GM21423 (cell line): ENCODE measurements around the gene GALNT2.

Experiments
- ATAC-seq: cut with Tn5 transposase; IDR thresholded peaks from one replicate; pipeline ENCODE4 v1.9.1; 2021; ENCODE audit warnings: mild to moderate bottlenecking, moderate library complexity; ENCODE audit not compliant: unreplicated experiment

Gene GALNT2

DNA sequence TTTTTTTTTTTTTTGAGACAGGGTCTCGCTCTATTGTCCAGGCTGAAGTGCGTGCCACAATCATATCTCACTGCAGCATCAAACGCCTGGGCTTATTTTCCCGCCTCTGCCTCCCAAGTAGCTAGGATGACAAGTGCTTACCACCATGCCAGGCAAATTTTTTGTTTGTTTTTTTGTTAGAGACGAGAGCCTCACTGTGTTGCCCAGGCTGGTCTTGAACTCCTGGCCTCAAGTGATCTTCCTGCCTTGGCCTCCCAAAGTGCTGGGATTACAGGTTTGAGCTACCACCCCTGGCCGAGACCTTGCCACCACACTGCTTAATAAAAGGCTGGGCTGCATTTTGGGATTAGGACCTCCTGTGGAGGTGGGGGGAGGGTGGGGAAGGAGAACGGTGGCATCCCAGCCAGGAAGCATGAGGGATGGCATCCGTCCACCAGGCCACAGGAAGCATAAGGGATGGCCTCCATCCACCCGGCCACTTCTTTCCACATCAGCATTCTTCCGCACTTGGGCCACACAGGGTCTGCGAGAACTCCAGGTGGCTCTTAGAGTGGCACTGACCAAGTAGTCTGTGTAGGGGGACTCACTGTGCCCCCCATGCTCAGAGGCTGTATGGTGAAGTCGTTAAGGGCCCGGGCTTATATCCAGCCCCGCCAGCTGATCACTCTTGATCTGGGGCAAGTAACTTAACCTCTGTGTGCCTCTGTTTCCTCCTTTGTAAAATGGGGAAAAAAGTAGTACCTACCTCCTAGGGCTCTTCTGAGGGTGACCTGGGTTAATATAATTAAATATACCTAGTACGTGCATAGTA lies 75.0 kb downstream of the GALNT2 start:
- no peak for ATAC-seq

DNA sequence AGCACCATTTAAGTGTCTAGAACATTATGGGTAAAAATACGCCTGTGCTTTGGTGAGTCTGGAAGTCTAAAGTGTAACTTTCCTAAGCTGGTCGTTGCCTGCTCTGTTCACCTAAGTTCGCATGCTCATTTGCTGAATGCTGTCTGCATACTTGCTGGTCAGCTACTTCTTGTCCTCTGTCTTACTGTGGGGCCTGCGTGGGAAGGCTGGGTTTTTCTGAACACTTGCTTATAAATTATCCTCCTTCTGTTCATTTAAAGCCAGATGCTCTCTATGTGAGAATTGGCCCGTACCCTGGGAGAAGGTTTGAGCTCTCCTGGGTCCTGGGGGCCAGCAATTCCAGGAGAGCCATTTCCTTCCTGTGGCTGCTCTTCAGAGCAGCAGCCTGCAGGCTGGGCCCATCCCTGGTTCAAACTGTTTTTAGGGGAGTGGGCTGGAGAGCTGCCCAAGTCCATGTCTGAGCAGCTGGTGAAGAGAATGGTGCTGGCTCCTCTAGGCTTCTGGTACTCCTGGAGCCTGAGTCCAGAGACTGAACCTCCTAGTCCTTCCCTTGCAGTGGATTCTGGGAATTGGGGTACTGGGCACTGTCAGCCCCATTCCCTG lies 75.7 kb downstream of the GALNT2 start:
- no peak for ATAC-seq

DNA sequence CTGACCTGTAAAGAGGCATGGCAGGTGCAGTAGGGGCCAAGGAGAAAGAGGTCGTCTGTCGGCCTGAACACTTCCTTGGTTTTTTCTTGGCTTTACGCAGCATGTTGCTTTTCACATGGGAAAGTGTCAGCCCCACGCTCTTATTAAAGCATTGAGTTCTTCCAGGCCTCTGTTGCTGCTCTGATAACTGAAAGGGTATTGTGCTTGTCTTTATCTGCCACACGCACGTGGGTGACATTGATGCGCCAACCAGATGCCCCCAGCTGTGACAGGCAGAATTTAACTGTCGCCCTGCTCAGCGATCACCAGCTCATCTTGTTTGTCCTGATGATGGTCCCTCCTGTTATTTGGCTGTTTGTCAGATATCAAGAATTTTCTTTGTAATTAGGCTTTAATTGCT lies 76.5 kb downstream of the GALNT2 start:
- no peak for ATAC-seq

DNA sequence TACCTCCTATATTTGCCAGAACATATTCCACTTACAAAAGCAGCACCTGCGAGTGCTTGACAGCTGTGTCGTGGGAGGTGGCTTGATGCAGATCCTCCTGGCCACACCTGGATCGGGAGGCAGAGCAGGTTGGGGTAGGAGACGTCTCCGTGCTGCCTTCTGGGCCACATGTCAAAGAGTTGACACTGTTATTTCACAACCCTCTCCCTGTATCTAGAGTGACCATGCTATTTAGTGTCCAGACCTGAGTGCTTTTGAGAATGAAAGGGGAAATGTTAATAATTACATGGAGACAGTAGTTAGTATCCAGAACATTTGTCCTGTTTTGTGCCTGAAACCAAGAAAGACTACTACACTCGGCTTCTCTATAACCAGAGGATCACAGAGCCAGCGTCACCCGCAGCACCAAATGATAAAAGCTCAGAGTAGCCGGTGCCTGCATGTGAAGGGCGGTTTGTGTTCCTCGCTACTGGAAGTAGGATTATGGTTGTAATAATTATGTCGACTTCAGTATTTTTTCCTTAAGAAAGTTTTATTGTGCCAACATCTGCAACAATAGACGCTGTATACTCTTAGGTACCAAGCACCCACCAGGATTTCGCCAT lies 77.1 kb downstream of the GALNT2 start:
- ATAC-seq: no peak

DNA sequence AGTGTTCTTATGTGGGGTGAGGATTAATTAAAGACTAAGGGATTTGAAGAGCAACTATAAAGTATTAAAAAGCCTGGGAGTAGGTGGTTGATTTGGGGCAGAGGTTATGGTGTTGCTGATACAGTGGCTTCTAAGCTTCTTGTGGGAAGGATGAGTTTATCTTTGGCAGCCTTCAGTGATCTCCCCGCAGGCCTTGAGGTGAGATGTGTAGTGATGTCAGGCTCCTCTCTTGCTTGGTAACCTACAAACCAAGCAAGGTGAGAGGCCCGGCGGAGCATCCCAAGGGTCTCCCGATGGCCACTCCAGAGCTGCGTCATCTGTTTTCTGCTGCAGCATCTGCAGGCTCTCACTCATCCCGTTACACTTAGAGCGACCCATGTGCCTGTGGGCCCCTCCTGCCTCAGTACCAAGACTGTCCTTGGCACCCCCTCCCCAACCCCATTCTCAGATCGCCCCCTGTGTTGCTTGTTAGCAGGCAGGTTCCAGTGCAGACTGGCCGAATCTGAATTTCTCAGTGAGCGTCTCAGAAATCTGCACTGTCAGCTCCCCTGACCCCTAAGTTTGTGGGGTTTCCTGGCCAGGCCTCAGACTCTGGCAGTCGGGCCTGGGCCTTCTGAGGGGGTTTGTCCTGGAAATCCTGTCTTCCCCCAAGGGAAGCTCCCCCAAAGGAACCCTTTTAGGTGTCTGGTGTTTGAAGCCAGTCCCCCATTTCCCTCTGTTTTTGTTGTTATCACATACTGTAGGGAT lies 77.9 kb downstream of the GALNT2 start:
- ATAC-seq: no peak

DNA sequence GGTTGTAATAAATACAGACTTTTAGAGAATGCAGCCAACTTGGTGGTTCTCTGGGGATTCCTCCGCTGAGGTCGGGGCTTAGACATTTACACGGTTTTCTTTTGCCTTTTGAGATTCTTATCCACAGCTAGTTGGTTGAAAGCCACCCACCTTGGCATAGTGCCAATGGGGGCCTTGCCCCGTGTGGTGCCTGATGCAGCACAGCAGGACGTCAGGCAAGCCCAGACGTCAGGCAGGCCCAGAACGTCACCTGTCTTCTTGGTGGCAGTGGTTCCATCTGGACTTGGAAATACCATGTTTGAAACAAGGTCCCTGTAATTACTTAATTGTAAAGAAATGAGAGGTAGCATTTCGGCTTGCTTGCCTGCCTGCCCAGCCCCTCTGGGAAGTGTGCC lies 78.5 kb downstream of the GALNT2 start:
- ATAC-seq: no peak

DNA sequence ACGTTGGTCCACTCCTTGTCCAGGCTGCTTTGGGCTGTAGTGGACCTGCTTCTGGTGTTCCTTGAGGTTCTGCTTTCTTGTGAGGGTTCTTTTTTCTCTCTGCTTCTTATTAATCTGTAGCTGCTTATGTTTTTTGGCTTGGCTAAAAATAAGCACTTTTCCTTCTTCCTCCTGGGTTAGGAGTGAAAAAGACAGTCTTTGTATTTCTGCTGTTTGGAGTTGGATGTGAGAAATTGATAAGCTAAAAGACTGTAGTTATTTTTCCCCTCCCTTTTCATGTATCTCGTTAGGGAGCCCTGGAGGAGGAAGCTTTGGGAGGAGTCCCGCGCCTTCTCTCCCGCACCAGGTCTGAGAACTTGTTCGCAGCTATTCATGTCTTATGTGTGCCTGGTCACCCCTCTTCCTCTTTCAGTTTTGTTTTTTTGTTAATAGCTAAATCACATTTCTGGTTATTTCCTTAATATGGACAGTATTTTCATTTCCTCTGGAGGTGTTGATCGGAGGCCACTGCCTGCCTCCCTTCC lies 79.0 kb downstream of the GALNT2 start:
- ATAC-seq: no peak

DNA sequence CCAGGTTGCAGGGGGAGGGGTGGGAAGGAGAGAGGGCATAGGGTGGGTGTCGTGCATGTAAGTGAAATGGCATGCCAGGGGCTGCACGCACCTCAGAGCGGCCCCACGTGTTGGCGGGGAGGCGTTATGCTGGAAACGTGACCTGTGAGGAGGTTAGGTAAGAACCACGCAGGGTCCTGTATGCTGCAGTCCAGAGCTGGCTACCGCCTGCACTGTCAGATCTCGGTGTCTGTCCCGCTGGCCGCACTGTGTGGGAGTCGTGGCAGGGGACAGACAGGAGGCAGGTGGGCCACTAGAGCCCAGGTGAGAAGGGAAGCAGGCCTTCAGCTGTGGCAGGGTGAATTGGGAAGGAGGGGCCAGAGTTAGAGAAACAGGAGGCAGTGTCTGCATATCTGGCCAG lies 79.7 kb downstream of the GALNT2 start:
- no peak for ATAC-seq

DNA sequence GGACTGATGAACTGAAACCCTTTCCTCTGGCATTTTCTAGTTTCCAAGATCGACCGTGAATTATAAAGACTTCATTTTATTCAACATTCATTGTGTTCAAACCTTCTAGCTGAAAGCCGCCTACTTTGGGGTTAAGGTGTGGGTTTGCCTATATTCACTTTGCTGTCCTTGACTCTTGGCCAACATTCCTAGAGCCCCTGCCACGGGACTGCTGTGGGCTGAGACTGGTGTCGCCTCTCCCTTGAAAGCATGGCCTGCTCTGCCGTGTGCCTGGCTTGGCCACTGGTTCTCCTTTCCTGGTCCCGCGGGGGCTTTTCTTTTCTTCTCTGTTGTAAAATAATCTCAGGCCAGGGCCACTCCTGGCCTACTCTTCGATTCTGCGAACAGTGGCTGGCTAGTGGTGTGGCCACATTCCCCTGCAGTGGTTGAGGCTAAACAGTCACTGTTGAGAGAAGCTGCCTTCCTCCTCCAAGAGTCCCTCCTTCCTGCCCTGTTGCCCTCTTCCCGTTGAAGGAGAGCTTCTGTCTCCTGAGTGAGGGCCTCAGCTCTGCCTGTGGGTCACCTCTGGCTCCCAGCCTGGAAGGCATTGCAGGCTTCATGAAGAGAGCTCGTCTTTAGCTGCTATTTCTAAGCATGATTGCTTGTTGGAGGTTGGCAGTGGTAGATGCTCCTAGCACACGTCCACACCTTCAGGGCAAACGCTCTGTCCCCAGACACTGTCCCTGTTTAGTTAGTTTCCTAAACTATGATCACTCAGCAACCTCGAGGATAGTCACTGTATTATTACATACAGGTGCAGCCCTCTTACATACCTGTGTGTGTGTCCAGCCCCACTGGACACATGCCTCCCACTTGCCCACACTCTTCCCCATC lies 80.5 kb downstream of the GALNT2 start:
- ATAC-seq: no peak

DNA sequence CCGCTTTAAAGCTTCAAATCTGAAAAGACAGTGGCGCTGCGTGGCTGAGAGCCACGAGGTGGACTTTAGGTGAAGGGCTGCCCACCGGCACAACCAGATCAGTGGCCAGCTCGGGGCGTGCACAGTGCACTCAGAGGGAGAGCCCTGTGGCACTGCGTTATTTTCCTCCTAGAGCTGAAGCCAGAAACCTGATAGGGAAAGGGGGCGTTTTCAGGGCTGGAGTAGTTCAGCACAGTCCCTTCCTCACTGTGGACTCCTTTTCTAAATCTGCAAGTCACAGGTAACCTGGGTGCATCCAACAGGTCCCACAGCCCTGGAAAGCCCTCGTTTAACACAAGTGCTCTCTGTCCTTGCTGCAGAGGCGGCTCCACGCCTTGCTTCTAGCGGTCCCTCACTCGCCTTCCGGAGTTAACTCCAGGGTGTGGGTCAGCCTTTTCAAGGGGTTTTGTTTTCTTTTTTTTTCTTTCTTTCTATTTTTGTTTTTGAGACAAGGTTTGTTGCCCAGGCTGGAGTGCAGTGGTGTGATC lies 81.2 kb downstream of the GALNT2 start:
- ATAC-seq: no peak

DNA sequence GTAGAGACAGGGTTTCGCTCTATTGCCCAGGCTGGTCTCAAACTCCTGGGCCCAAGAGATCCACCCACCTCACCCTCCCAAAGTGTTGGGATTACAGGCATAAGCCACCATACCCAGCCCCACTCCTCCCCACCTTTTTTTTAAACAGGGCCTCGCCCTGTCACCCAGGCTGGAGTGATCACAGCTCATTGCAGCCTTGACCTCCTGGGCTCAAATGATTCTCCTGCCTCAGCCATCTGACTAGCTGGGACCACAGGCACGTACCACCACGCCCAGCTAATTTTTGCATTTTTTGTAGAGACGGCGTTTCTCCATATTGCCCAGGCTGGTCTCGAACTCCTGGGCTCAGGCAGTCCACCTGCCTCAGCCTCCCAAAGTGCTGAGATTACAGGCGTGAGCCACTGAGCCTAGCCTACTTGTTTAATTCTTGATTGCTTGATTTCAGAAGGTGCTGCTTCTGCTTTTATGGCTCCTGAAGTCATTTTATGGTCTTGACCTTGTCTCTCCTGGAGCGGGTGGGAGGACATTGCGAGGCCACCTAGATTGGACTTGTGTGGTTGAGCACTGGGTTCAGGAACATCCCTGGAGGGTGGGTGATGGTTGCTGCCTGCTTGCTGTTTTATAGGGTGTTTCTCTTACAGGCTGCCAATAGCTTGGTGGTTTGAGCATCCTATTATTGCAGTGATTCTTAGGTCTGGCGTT lies 81.9 kb downstream of the GALNT2 start:
- ATAC-seq: no peak

DNA sequence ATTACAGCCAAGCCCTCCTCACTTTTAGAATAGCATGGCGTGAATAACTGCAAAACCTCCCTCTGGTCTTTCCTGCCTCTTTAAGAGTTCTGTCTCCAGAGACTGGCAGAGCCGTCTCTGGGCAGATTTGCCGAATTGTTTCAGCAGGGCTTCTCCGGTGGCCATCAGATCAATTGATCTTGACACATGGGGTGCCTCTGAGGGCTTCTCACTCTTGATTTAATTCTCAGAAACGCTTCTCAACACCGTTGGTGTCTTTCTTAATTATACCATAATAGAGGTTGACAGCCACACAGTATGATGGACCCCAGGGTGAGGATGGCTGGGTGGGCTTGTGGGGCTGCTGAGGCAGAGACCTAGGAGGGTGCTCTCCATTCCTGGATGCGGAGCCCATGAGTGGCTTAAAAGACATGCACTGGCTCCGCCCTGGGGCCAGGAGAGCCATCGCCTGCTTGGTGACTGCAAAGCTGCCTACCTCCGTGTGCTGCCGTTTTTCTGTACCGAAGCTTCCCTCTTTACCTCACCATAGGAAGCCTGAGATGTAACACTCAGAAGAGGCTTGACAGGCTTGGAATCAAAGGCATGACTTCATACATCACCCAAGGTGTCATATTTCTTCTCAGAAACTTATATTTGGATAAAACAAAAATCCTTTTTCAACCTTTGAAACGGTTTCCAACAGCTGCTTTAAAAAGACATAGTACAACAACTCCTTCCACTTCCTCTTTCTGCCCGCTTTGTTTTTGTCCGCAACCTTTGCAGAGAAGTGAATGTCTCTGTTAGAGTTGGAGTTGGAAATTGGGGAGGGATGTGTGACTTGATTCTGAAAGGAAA lies 82.9 kb downstream of the GALNT2 start:
- peak; percentile 67 for ATAC-seq

DNA sequence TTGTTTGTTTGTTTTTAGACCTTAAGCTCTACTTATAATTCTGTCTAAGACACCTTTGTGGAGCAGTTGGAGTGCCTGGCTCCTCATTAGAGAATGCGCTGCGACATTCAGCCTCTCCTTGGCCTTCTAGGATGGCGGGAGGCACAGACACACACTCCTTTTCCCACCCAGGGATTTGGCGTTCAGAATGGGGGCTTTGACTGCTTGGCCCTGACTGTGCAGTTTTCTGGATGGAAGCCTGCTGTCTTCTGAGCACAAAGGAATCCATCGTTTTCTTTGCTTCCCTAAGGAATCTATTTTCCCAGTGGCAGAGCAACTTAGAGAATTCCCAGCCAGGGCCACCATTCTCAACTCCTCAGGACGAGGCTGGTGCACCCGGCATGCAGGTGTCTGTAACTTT lies 83.6 kb downstream of the GALNT2 start:
- no peak for ATAC-seq

DNA sequence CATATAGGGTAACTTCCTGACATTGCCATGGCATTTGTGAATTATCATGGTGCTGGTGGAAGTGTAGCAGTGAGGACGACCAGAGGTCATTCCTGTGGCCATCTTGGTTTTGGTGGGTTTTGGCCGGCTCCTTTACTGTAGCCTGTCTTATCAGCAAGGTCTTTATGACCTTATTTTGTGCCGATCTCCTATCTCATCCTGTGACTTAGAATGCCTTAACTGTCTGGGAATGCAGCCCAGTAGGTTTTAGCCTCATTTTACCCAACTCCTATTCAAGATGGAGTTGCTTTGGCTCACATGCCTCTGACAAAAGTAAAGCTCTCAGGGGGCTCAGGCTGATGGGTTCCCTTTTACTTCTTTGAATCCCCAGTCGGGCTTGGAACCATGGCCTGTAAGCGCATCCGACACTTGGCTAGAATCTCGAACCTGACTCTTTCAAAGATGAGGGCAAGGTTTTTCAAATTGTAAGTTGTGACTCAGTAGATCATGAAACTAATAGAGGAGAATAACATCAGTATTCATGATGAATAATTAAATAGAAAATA lies 85.0 kb downstream of the GALNT2 start:
- ATAC-seq: no peak

DNA sequence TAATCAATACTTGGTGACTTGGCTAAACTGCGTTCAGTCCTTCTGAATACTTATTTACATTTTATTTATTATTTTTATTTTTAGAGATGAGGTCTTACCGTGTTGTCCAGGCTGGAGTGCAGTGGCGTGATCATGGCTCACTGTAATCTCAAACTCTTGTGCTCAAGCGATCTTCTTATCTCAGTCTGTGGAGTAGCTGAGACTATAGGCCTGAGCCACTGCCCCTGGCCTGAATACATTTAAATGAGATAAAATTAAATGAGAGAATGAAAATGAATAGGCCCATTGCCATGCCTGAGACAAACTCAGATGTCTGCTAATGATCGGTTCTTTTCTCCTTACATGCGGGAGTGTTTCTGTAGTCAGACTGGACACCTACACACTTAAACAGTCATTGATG lies 86.0 kb downstream of the GALNT2 start:
- no peak for ATAC-seq

DNA sequence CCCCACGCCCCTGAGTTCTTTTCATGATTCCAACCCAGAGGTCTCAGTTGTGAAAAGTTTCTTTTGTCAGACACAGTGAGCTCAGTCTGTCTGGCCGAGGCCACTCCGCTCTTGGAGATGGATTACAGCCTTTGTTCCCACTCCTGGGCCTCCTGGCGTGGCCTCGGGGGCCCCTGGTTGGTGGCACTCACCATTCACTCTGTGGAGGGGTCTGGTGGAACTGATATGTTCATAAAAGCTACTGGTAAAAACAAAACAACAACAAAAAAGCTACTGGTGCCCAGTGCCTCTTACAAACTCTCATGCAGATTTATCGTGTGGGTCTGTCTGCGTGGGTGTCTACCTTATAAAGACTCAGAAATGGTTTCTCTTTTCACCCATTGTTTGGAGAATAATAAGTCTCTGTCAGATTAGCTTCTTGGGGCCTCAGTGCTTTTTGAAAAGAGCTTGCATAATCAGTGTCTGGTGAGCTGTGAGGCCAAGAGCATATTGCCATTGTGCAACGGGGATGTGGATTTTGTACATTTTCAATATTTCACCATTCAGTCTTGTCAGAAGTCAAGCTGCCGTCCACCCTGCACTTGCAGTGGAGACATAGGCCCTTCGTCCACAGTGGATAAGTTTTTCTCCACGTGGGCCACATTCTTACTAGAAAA lies 86.7 kb downstream of the GALNT2 start:
- ATAC-seq: no peak

DNA sequence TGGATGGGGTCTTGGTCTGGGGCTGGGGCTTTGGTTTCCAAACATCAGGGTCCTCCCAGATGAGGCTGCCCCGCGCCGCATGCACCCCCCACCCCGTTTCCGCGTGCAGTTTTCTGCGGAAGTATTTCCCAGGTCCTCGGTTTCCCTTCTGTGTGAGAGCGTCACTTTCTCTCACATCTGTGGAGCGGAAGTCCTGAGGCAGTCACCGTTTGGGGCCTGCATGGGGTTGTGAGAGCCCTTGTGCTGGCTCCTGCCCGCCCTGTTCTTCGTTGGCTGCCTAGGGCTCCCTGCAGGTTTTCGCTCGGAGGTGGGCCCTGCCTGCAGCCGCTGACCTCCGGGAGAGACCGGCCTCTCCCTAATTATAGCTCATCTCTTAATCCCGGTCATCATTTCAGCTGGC lies 88.0 kb downstream of the GALNT2 start:
- no peak for ATAC-seq

DNA sequence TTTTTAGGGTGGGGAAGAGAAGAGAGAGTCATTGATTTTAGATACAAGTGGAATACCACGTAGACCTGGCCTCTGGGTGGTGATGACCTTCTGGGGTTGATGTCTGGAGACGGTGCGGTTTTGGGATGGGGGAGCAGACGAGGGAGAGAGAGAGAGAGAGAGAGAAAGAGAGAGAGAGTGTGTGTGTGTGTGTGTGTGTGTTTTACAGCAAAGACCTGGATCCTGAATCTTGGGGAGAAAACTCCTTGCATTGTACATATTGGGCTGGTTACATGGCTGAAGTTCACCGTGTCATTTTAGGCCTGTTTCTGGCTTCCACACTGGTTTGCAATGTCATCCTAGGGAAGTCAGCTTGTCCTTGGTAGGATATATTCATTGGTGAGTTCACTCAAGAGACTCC lies 89.0 kb downstream of the GALNT2 start:
- no peak for ATAC-seq
